HG03378 (cell line): ENCODE results near the gene CBFA2T3.
"Not testable (repeated sequence)": the region's sequence is repeated elsewhere in the genome, so short reads cannot be mapped to it uniquely, and the experiment has no call there.

ENCODE experiments used
- ATAC-seq: cut with Tn5 transposase; IDR thresholded peaks from one replicate; pipeline ENCODE4 v1.9.1; 2021; ENCODE audit warnings: mild to moderate bottlenecking, moderate library complexity; ENCODE audit not compliant: unreplicated experiment

The CBFA2T3 gene

GRCh38 chr16:89013111-89013510 lies 36.1 kb upstream of the CBFA2T3 start:
- ATAC-seq, result no peak

GRCh38 chr16:89012622-89012995 lies 35.6 kb upstream of the CBFA2T3 start:
- no peak for ATAC-seq

GRCh38 chr16:89011909-89012621 lies 35.1 kb upstream of the CBFA2T3 start:
- ATAC-seq, result no peak

GRCh38 chr16:89010210-89010925 lies 33.4 kb upstream of the CBFA2T3 start:
- no peak for ATAC-seq

- no peak for ATAC-seq
These were observed 32.6 kb upstream of the CBFA2T3 start for GRCh38 chr16:89009343-89010209.

GRCh38 chr16:89008796-89009195 lies 31.8 kb upstream of the CBFA2T3 start:
- not testable (repeated sequence) for ATAC-seq

- ATAC-seq, result no peak
These were observed 30.6 kb upstream of the CBFA2T3 start for GRCh38 chr16:89007371-89008249.

- ATAC-seq, result no peak
These were observed 29.2 kb upstream of the CBFA2T3 start for GRCh38 chr16:89006036-89006752.

GRCh38 chr16:89005201-89006035 lies 28.4 kb upstream of the CBFA2T3 start:
- no peak for ATAC-seq

GRCh38 chr16:89004209-89004831 lies 27.3 kb upstream of the CBFA2T3 start:
- no peak for ATAC-seq

- ATAC-seq, result no peak
These were observed 26.8 kb upstream of the CBFA2T3 start for GRCh38 chr16:89003831-89004208.

GRCh38 chr16:89002851-89003830 lies 26.1 kb upstream of the CBFA2T3 start:
- ATAC-seq, result no peak

GRCh38 chr16:89002081-89002480 lies 25.1 kb upstream of the CBFA2T3 start:
- ATAC-seq, result not testable (repeated sequence)

GRCh38 chr16:89001117-89002027 lies 24.4 kb upstream of the CBFA2T3 start:
- ATAC-seq, result no peak

GRCh38 chr16:89000207-89000959 lies 23.4 kb upstream of the CBFA2T3 start:
- no peak for ATAC-seq
